Panc1 (cell line): ENCODE data around the gene FRG2C. TPM values are rescaled to one million over a fixed set of nuclear protein-coding genes. Genes with fewer than 3 reads are reported as not detected.
A peak's percentile ranks its signal among the peaks of the same experiment; 100 is the strongest.
"Not testable (repeated sequence)": the region's sequence is repeated elsewhere in the genome, so short reads cannot be mapped to it uniquely, and the experiment has no call there.

Experiments used
- ATAC-seq: fragments of 200-7000 bp; cut with Tn5 transposase; 2 replicates; pipeline ENCODE4 v1.9.1; 2020; ENCODE audit warnings: mild to moderate bottlenecking, moderate library complexity
- BruUV-seq: library from RNA; stranded (reverse); fragments of 400-500 nt; replicated peaks from 2 replicates; lab custom pipeline; 2021; lab: Mats Ljungman, UMichigan
- CTCF ChIA-PET: fragments of 300-600 bp; sonication (Branson Sonifier 250); formaldehyde crosslinking; loops from one replicate; lab custom pipeline; 2022; ENCODE audit warnings: antibody characterized with exemption; lab: Charles Lee
- POLR2A ChIA-PET: fragments of 300-600 bp; sonication (Branson Sonifier 250); formaldehyde crosslinking; loops from one replicate; lab custom pipeline; 2022; ENCODE audit warnings: antibody characterized with exemption; lab: Charles Lee
- DNase-seq: peaks from one replicate; pipeline ENCODE4 v3.0.0-alpha.2; 2010; ENCODE audit warnings: low read depth, low spot score
- H3K27ac ChIP-seq: 2 replicates; pipeline ENCODE4 v1.5.1; 2011; ENCODE audit warnings: mild to moderate bottlenecking, low read length, inconsistent platforms
- H3K27me3 ChIP-seq: fragments of 200-500 bp; sonication (Bioruptor generic); 2 replicates; pipeline ENCODE4 v1.6.0; 2014; ENCODE audit warnings: low read length, inconsistent platforms; ENCODE audit not compliant: control insufficient read depth, insufficient read depth
- H3K36me3 ChIP-seq: fragments of 200-500 bp; sonication (Bioruptor generic); 2 replicates; pipeline ENCODE4 v1.5.1; 2014; ENCODE audit warnings: inconsistent platforms, mild to moderate bottlenecking, low read length, moderate library complexity; ENCODE audit not compliant: control insufficient read depth, insufficient read depth
- H3K4me1 ChIP-seq: 2 replicates; pipeline ENCODE4 v1.5.1; 2011; ENCODE audit warnings: inconsistent platforms, mild to moderate bottlenecking, low read length, moderate library complexity; ENCODE audit not compliant: control insufficient read depth, insufficient read depth
- H3K4me3 ChIP-seq, 2 experiments: 2 replicates each; pipeline ENCODE4 v1.5.1; 2011 to 2012; ENCODE audit warnings: low read depth in 2 of 2, low read length in 2 of 2, mild to moderate bottlenecking in 2 of 2, inconsistent platforms in 1 of 2, moderate library complexity in 1 of 2
- H3K9me3 ChIP-seq: fragments of 200-500 bp; sonication (Bioruptor generic); 2 replicates; pipeline ENCODE4 v1.5.1; 2014; ENCODE audit warnings: low read depth, mild to moderate bottlenecking, inconsistent platforms, low read length, moderate library complexity; ENCODE audit not compliant: control insufficient read depth, insufficient read depth
- in situ Hi-C: cut with HindIII; loops from 2 replicates; pipeline ENCODE4 v1.10.0; 2016; ENCODE audit warnings: low sequenced_read_pairs, low pct_unique_long_range_greater_than_20kb
- intact Hi-C: fragments of 100-400 bp; cut with micrococcal nuclease; formaldehyde crosslinking; loops from one replicate; pipeline ENCODE4 v1.10.0; 2022; ENCODE audit not compliant: unreplicated experiment
- total RNA-seq: library from RNA; stranded (reverse); gene quantifications from one replicate; pipeline ENCODE4 v1.2.1, GENCODE V29; 2021; ENCODE audit not compliant: unreplicated experiment

FRG2C gene
- total RNA-seq, 1 experiment from 2014 or later, result not detected

- H3K9me3 ChIP-seq, H3K4me3 ChIP-seq, POLR2A ChIA-PET, DNase-seq, CTCF ChIA-PET, BruUV-seq, H3K27me3 ChIP-seq, intact Hi-C loops, H3K27ac ChIP-seq, H3K36me3 ChIP-seq, in situ Hi-C loops, H3K4me1 ChIP-seq: not testable (repeated sequence)
- peak; percentile 88 for ATAC-seq
These were observed 4.7 kb downstream of the FRG2C start for GRCh38 chr3:75668759-75669347.

GRCh38 chr3:75669348-75670297 lies 5.5 kb downstream of the FRG2C start:
- H3K36me3 ChIP-seq, H3K27ac ChIP-seq, CTCF ChIA-PET, H3K27me3 ChIP-seq, H3K9me3 ChIP-seq, BruUV-seq, DNase-seq, in situ Hi-C loops, intact Hi-C loops, H3K4me1 ChIP-seq, POLR2A ChIA-PET, H3K4me3 ChIP-seq: not testable (repeated sequence)
- ATAC-seq, result peak; percentile 70

GRCh38 chr3:75670298-75671286 lies 6.5 kb downstream of the FRG2C start:
- H3K4me3 ChIP-seq, in situ Hi-C loops, H3K36me3 ChIP-seq, H3K27me3 ChIP-seq, H3K4me1 ChIP-seq, DNase-seq, BruUV-seq, intact Hi-C loops, H3K27ac ChIP-seq, ATAC-seq, H3K9me3 ChIP-seq, CTCF ChIA-PET: not testable (repeated sequence)
- POLR2A ChIA-PET, result interaction anchor here (0.6 kb wide), 1 partner anchor 680 kb away, joined by 5 read pairs; no protein-coding TSS in a partner anchor

GRCh38 chr3:75671287-75672139 lies 7.4 kb downstream of the FRG2C start:
- H3K27me3 ChIP-seq, H3K36me3 ChIP-seq, in situ Hi-C loops, H3K4me3 ChIP-seq, H3K9me3 ChIP-seq, H3K4me1 ChIP-seq, H3K27ac ChIP-seq, CTCF ChIA-PET, DNase-seq, intact Hi-C loops, BruUV-seq, ATAC-seq: not testable (repeated sequence)
- POLR2A ChIA-PET, result interaction anchor here (0.6 kb wide), 1 partner anchor 679 kb away, joined by 5 read pairs; no protein-coding TSS in a partner anchor

GRCh38 chr3:75672140-75672775 lies 8.1 kb downstream of the FRG2C start:
- BruUV-seq, H3K27me3 ChIP-seq, ATAC-seq, H3K9me3 ChIP-seq, DNase-seq, H3K4me3 ChIP-seq, H3K36me3 ChIP-seq, CTCF ChIA-PET, H3K4me1 ChIP-seq, POLR2A ChIA-PET, H3K27ac ChIP-seq, intact Hi-C loops, in situ Hi-C loops: not testable (repeated sequence)

- H3K9me3 ChIP-seq, H3K4me3 ChIP-seq, intact Hi-C loops, POLR2A ChIA-PET, H3K27ac ChIP-seq, H3K36me3 ChIP-seq, H3K4me1 ChIP-seq, in situ Hi-C loops, H3K27me3 ChIP-seq, CTCF ChIA-PET, ATAC-seq, BruUV-seq, DNase-seq: not testable (repeated sequence)
These were observed 19.8 kb downstream of the FRG2C start for GRCh38 chr3:75683965-75684364.
